K562 (cell line): ENCODE results near the gene HAUS2. TPM values are rescaled to one million over a fixed set of nuclear protein-coding genes. Genes with fewer than 3 reads are reported as not detected.

Experiments
- ATAC-seq: fragments of 200-7000 bp; cut with Tn5 transposase; 3 replicates; pipeline ENCODE4 v1.9.1; 2020; ENCODE audit warnings: moderate library complexity
- BruUV-seq: library from RNA; stranded (reverse); fragments of 400-500 nt; replicated peaks from 2 replicates; lab custom pipeline; 2021; lab: Mats Ljungman, UMichigan
- CTCF ChIA-PET: fragments of 300-600 bp; formaldehyde crosslinking; extraction: SDS; loops from one replicate; lab custom pipeline; 2021; ENCODE audit warnings: low intra/inter-chr PET ratio; lab: Yijun Ruan, JAX
- POLR2A ChIA-PET: fragments of 300-600, 350-650 bp; sonication (Branson Sonifier 250); formaldehyde crosslinking; extraction: SDS; loops from one replicate; lab custom pipeline; 2021; ENCODE audit warnings: antibody characterized with exemption, inconsistent platforms; lab: Yijun Ruan, JAX
- DNase-seq, 4 experiments: peaks; one replicate each; pipeline versions ENCODE4 v3.0.0 to v3.0.0-alpha.2; 2011 to 2018; ENCODE audit warnings: low spot score in 3 of 4, mixed read lengths in 3 of 4; ENCODE audit errors: extremely low read depth in 1 of 4
- FAIRE-seq: peaks from 2 replicates; lab custom pipeline; 2011; peaks lifted over from hg19 to GRCh38; lab: Jason Lieb, UNC
- H2AFZ ChIP-seq: 2 replicates; pipeline ENCODE4 v1.6.0; 2011; ENCODE audit warnings: low read depth, low read length, control low read depth, inconsistent platforms
- H3K27ac ChIP-seq: fragments of 200-600 bp; 3 replicates; pipeline ENCODE4 v1.8.0; 2011; ENCODE audit warnings: low read depth, mild to moderate bottlenecking, control low read depth, inconsistent platforms, low read length, moderate library complexity, mixed read lengths; ENCODE audit errors: extremely low read depth
- H3K27me3 ChIP-seq, 2 experiments: fragments of 300-600 bp in 1 of 2; 2 replicates in 1 of 2; 3 replicates in 1 of 2; pipeline versions ENCODE4 v1.6.0 to v1.8.0; 2011; ENCODE audit warnings: inconsistent platforms in 2 of 2, low read length in 2 of 2, mild to moderate bottlenecking in 1 of 2, mixed read lengths in 1 of 2, moderate library complexity in 1 of 2; ENCODE audit not compliant: control insufficient read depth in 2 of 2, insufficient read depth in 2 of 2
- H3K36me3 ChIP-seq: fragments of 300-600 bp; 3 replicates; pipeline ENCODE4 v1.8.0; 2011; ENCODE audit warnings: mild to moderate bottlenecking, low read length, inconsistent platforms; ENCODE audit not compliant: control insufficient read depth, insufficient read depth
- H3K4me1 ChIP-seq, 2 experiments: fragments of 200-600 bp in 1 of 2; replicated peaks in 1 of 2; 2 replicates in 1 of 2; 3 replicates in 1 of 2; pipeline versions ENCODE4 v1.5.1 to v1.8.0; 2011; ENCODE audit warnings: inconsistent platforms in 2 of 2, low read length in 2 of 2, mild to moderate bottlenecking in 1 of 2, mixed read lengths in 1 of 2, moderate library complexity in 1 of 2; ENCODE audit not compliant: control insufficient read depth in 2 of 2, insufficient read depth in 2 of 2
- H3K4me2 ChIP-seq: 2 replicates; pipeline ENCODE4 v1.6.1; 2011; ENCODE audit warnings: low read length, control low read depth, inconsistent platforms, mixed read lengths; ENCODE audit not compliant: insufficient read depth
- H3K4me3 ChIP-seq: fragments of 200-600 bp; sonication (generic), shearing (Covaris generic); 2 replicates; pipeline ENCODE4 v1.5.1; 2016; ENCODE audit warnings: control low read depth, inconsistent platforms
- H3K79me2 ChIP-seq: fragments of 200-600 bp; 3 replicates; pipeline ENCODE4 v1.8.0; 2011; ENCODE audit warnings: low read length, inconsistent platforms; ENCODE audit not compliant: control insufficient read depth, insufficient read depth
- H3K9ac ChIP-seq, 2 experiments: 2 replicates each; pipeline versions ENCODE4 v1.6.0 to v1.6.1; 2011; ENCODE audit warnings: low read depth in 2 of 2, low read length in 2 of 2, control low read depth in 1 of 2, inconsistent platforms in 1 of 2, mild to moderate bottlenecking in 1 of 2, mixed read lengths in 1 of 2; ENCODE audit not compliant: insufficient read depth in 1 of 2
- H3K9me1 ChIP-seq: one replicate; pipeline ENCODE4 v1.6.0; 2011; ENCODE audit warnings: inconsistent platforms, mild to moderate bottlenecking, low read length, moderate library complexity; ENCODE audit not compliant: control insufficient read depth, insufficient read depth
- H3K9me3 ChIP-seq: replicated peaks from 2 replicates; pipeline ENCODE4 v1.5.1; 2011; ENCODE audit warnings: low read depth, low read length, inconsistent platforms; ENCODE audit not compliant: control insufficient read depth, insufficient read depth
- H4K20me1 ChIP-seq: replicated peaks from 2 replicates; pipeline ENCODE4 v1.6.1; 2011; ENCODE audit warnings: low read length, inconsistent platforms, mixed read lengths; ENCODE audit not compliant: control insufficient read depth, insufficient read depth
- AFF1 ChIP-seq, 2 experiments: fragments of 450-650 bp; IDR thresholded peaks; 2 replicates each; pipeline ENCODE4 v1.6.1; 2018; ENCODE audit warnings: mild to moderate bottlenecking in 2 of 2, low read depth in 1 of 2; ENCODE audit not compliant: partially characterized antibody in 2 of 2
- ATF3 ChIP-seq, 2 experiments: fragments of 450-650 bp in 1 of 2; sonication (generic) in 1 of 2; formaldehyde crosslinking in 1 of 2; IDR thresholded peaks in 1 of 2; conservative IDR thresholded peaks in 1 of 2; 2 replicates each; pipeline versions ENCODE4 v1.6.1 to v1.8.1; 2016 to 2023; ENCODE audit warnings: mild to moderate bottlenecking in 2 of 2, moderate library complexity in 2 of 2, inconsistent platforms in 1 of 2, missing genetic modification reagents in 1 of 2
- ETS1 ChIP-seq: conservative IDR thresholded peaks from 2 replicates; pipeline ENCODE4 v1.6.1; 2011; ENCODE audit warnings: low read depth, mild to moderate bottlenecking, low read length; ENCODE audit not compliant: control insufficient read depth
- KDM4B ChIP-seq, 2 experiments: fragments of 450-650 bp in 1 of 2; sonication (generic) in 1 of 2; IDR thresholded peaks; 2 replicates each; pipeline ENCODE4 v1.6.1; 2016 to 2017; ENCODE audit warnings: borderline replicate concordance in 2 of 2, antibody characterized with exemption in 1 of 2, low read depth in 1 of 2, mild to moderate bottlenecking in 1 of 2
- TAF9B ChIP-seq: fragments of 450-650 bp; IDR thresholded peaks from 2 replicates; pipeline ENCODE4 v1.6.1; 2018; ENCODE audit warnings: mild to moderate bottlenecking; ENCODE audit not compliant: partially characterized antibody
- TGIF2 ChIP-seq: sonication (generic); formaldehyde crosslinking; IDR thresholded peaks from 2 replicates; pipeline ENCODE4 v1.8.1; 2022; ENCODE audit warnings: mild to moderate bottlenecking, missing genetic modification reagents, moderate library complexity
- ZMIZ1 ChIP-seq, 2 experiments: fragments of 150-350 bp in 1 of 2; IDR thresholded peaks; 2 replicates each; pipeline ENCODE4 v1.6.1; 2012 to 2016; ENCODE audit warnings: low read depth in 2 of 2, low read length in 2 of 2, mild to moderate bottlenecking in 1 of 2, moderate library complexity in 1 of 2
- WGBS: fragments of 100-300 bp; shearing (Covaris generic); methylation state at CpG from one replicate; pipeline ENCODE4 v1.1.6; 2016; ENCODE audit warnings: low coverage, mixed read lengths; ENCODE audit not compliant: insufficient coverage; ENCODE audit errors: missing lambda C conversion rate; 5-methylcytosine and 5-hydroxymethylcytosine counted together
- in situ Hi-C: fragments of 300-500 bp; cut with MboI; formaldehyde crosslinking; loops from 4 replicates; pipeline ENCODE4 v1.15.0; 2018; ENCODE audit warnings: inconsistent platforms, mixed read lengths
- intact Hi-C: fragments of 100-400 bp; cut with micrococcal nuclease; formaldehyde crosslinking; loops from 2 replicates; pipeline ENCODE4 v1.14.2; 2022
- polyA plus RNA-seq, 8 experiments: library from polyadenylated mRNA; depleted of rRNA in 4 of 8; stranded (reverse) in 5 of 8; unstranded in 3 of 8; fragments of >200 nt; fragmentation: Nextera tagmentation in 2 of 8; fragmentation: Illumina TruSeq in 1 of 8; extraction: Ambion mirVana in 2 of 8; extraction: Trizol in 1 of 8; gene quantifications; 2 replicates each; pipeline versions ENCODE4 v1.2.1 to v1.2.3, GENCODE V29; 2011 to 2014; ENCODE audit warnings: inconsistent platforms in 1 of 8, missing spikeins in 1 of 8
- total RNA-seq, 7 experiments: library from RNA; depleted of rRNA in 6 of 7; stranded (reverse); fragments of >200 nt in 6 of 7; fragmentation: Illumina TruSeq in 2 of 7; extraction: Trizol in 2 of 7; gene quantifications; 2 replicates each; pipeline versions ENCODE4 v1.2.1 to v1.2.3, GENCODE V29; 2011 to 2021; ENCODE audit warnings: low replicate concordance in 1 of 7

The HAUS2 gene
- total and polyA plus RNA-seq, 9 of the 15 experiments (the other 6 are each of a cell fraction or from before 2014, with no cell fraction given) = 30.6 to 64.9 (median 54.1) TPM

- TF ChIP-seq ZMIZ1 (IDR thresholded peaks at IDR 0.05; ENCODE audit: low read depth in 2 of 2, low read length in 2 of 2) = no peak
- TF ChIP-seq, all 486 proteins: peak for 10
These were observed 59.5 kb downstream of the HAUS2 start (continued) for GRCh38 chr15:42608110-42608531.

- H4K20me1 ChIP-seq = no peaks in the 10 kb centered on the region
- ChIA-PET CTCF (no interaction called here), POLR2A (interaction anchor here (0.6 to 2.1 kb wide), 4 partner anchors 11 to 1388 kb away, joined by 3 to 6 read pairs (median 4); no protein-coding TSS in a partner anchor)
- H3K4me2 ChIP-seq = no peak overlapping the region
- H2AFZ ChIP-seq = no peak overlapping the region
- ATAC-seq = no peak
- H3K9ac ChIP-seq = no peak overlapping the region
- H3K36me3 ChIP-seq = no peaks in the 10 kb centered on the region
- H3K79me2 ChIP-seq = no peaks in the 10 kb centered on the region
- no peaks in the 10 kb centered on the region for H3K9me1 ChIP-seq
- in situ Hi-C loops = no loop called here
- H3K27ac ChIP-seq = no peak overlapping the region
- BruUV-seq = no TSS peak
- no peak for FAIRE-seq
- WGBS = 77% methylated on average over 7 of the region's 7 CpGs
- intact Hi-C loops = no loop called here
- no peak for DNase-seq
- no peaks in the 10 kb centered on the region for H3K27me3 ChIP-seq
- no peaks in the 10 kb centered on the region for H3K9me3 ChIP-seq
- no peak overlapping the region for H3K4me3 ChIP-seq
- peaks cover 13 to 32% of the 10 kb centered on the region in 2 experiments; a peak in 4 of 5 replicates for H3K4me1 ChIP-seq
- TF ChIP-seq AFF1 (IDR thresholded peaks at IDR 0.05; ENCODE audit: low read depth in 1 of 2, partially characterized antibody in 2 of 2) (no peak), TGIF2 (no peak), TAF9B (no peak), ATF3 (IDR thresholded peaks at IDR 0.05) (no peak), ATF3 (CRISPR knock-in tag; conservative IDR thresholded peaks at IDR 0.05) (no peak), ETS1 (no peak), KDM4B (IDR thresholded peaks at IDR 0.05; ENCODE audit: borderline replicate concordance in 2 of 2, low read depth in 1 of 2) (no peak)
These were observed 60.3 kb downstream of the HAUS2 start for GRCh38 chr15:42608752-42609488.
